GM23248 (cell line): ENCODE results near the gene C17orf50. TPM values are rescaled to one million over a fixed set of nuclear protein-coding genes. Genes with fewer than 3 reads are reported as not detected.

Experiments
- DNase-seq: peaks from one replicate; pipeline ENCODE4 v3.0.0-alpha.2; 2015
- H2AFZ ChIP-seq: fragments of 200-600 bp; sonication (generic); 2 replicates; pipeline ENCODE4 v1.6.1; 2016; ENCODE audit warnings: antibody characterized with exemption
- H3F3A ChIP-seq: fragments of 200-600 bp; sonication (generic); 2 replicates; pipeline ENCODE4 v1.6.1; 2016; ENCODE audit warnings: mild to moderate bottlenecking, antibody characterized with exemption, mixed run types; ENCODE audit not compliant: insufficient read depth
- H3K27ac ChIP-seq: fragments of 200-600 bp; sonication (generic); 2 replicates; pipeline ENCODE4 v1.5.1; 2016; ENCODE audit warnings: mild to moderate bottlenecking
- H3K27me3 ChIP-seq: fragments of 200-600 bp; sonication (generic); replicated peaks from 2 replicates; pipeline ENCODE4 v1.6.1; 2016; ENCODE audit warnings: mild to moderate bottlenecking; ENCODE audit not compliant: insufficient read depth
- H3K36me3 ChIP-seq: fragments of 200-600 bp; sonication (generic); 2 replicates; pipeline ENCODE4 v1.6.1; 2016; ENCODE audit warnings: low read depth, mild to moderate bottlenecking
- H3K4me1 ChIP-seq: fragments of 200-600 bp; sonication (generic); 2 replicates; pipeline ENCODE4 v1.6.1; 2016; ENCODE audit warnings: mild to moderate bottlenecking; ENCODE audit not compliant: insufficient read depth
- H3K4me2 ChIP-seq: fragments of 200-600 bp; sonication (generic); one replicate; pipeline ENCODE4 v1.6.1; 2016; ENCODE audit warnings: mild to moderate bottlenecking; ENCODE audit not compliant: unreplicated experiment
- H3K4me3 ChIP-seq: fragments of 200-600 bp; sonication (generic); 2 replicates; pipeline ENCODE4 v1.5.1; 2016; ENCODE audit warnings: mild to moderate bottlenecking
- H3K79me2 ChIP-seq: fragments of 200-600 bp; sonication (generic); 2 replicates; pipeline ENCODE4 v1.6.1; 2016; ENCODE audit warnings: mild to moderate bottlenecking; ENCODE audit not compliant: insufficient read depth
- H3K9ac ChIP-seq: fragments of 200-600 bp; sonication (generic); 2 replicates; pipeline ENCODE4 v1.6.1; 2016; ENCODE audit warnings: mild to moderate bottlenecking
- H3K9me2 ChIP-seq: fragments of 200-600 bp; sonication (generic); 2 replicates; pipeline ENCODE4 v1.6.1; 2016; ENCODE audit warnings: mixed run types, mild to moderate bottlenecking, moderate library complexity; ENCODE audit not compliant: insufficient read depth
- H3K9me3 ChIP-seq: fragments of 200-600 bp; sonication (generic); one replicate; pipeline ENCODE4 v1.6.1; 2017; ENCODE audit warnings: low read depth
- H4K20me1 ChIP-seq: fragments of 200-600 bp; sonication (generic); 2 replicates; pipeline ENCODE4 v1.6.0; 2016; ENCODE audit not compliant: insufficient read depth
- EZH2 ChIP-seq: fragments of 200-600 bp; sonication (generic); IDR thresholded peaks from 2 replicates; pipeline ENCODE4 v1.6.1; 2018; ENCODE audit warnings: antibody characterized with exemption, mild to moderate bottlenecking; ENCODE audit not compliant: insufficient read depth, poor library complexity, severe bottlenecking
- EZH2phosphoT487 ChIP-seq: fragments of 200-600 bp; sonication (generic); IDR thresholded peaks from 2 replicates; pipeline ENCODE4 v1.6.1; 2018; ENCODE audit warnings: antibody characterized with exemption, moderate library complexity, mild to moderate bottlenecking, low read depth; ENCODE audit not compliant: insufficient read depth
- WGBS, 2 experiments: methylation state at CpG; one replicate each; pipeline ENCODE4 v1.1.6; 2015 to 2017; ENCODE audit warnings: low lambda C conversion rate in 2 of 2, low coverage in 1 of 2; ENCODE audit errors: missing lambda C conversion rate in 2 of 2; 5-methylcytosine and 5-hydroxymethylcytosine counted together
- in situ Hi-C: fragments of 300-500 bp; cut with MboI; formaldehyde crosslinking; loops from 2 replicates; pipeline ENCODE4 v1.15.0; 2020
- polyA plus RNA-seq: library from polyadenylated mRNA; unstranded; fragments of >200 nt; fragmentation: Nextera tagmentation; extraction: Ambion mirVana; gene quantifications from 2 replicates; pipeline ENCODE4 v1.2.1, GENCODE V29; 2016
- total RNA-seq: library from RNA; depleted of rRNA; stranded (reverse); fragments of >200 nt; shearing (Covaris generic); gene quantifications from 2 replicates; pipeline ENCODE4 v1.2.3, GENCODE V29; 2014

C17orf50 gene
- total and polyA plus RNA-seq, 2 experiments from 2014 or later = not detected

DNA sequence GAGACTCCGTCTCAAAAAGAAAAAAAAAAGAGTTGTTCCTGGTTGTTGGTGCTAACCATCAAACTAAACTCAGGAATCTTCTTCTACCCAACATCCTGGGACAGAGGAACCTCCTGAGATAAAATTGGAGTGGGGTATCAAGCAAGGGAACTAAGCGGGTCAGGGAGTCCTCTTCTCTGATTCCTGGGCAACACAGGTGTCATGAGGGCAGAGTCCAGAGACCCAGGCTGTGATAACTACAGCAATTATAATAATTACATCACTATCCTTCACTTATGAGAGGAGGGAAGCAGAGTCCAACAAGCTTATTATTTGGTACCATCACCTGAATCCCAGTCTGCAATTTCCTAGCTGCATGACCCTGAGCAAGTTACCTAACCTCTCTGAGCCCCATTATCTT, 8.1 kb downstream of the C17orf50 start:
- 60 to 75% methylated on average over 2 of the region's 2 CpGs for WGBS, 2 experiments
- in situ Hi-C loops = no loop called here

DNA sequence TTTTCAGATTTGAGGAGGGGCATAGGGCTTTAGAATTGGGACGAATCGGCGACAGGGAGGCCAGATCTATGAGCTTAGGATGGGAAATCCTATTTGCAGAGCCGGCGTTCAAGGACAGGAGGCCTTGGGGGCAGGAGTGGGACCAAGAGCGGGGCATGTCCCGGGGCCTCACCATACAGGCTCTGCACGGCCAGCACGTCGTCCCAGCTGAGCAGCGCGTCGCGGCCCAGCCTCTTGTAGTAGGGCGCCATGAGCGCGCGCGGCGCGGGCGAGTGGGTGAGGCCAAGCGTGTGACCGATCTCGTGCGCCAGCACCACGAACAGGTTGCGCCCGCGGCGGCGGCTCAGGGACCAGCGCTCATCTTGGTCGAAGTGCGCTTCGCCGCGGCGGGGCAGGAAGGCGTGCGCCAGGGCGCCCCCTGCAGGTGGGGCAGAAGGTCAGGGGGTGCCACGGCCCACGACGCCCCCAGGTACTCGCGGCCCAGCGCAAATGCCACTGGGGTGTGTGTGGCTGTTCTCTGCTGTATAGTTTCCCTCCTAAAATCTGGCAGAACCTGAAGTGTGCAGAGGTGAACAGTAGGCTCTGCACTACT, 9.3 kb downstream of the C17orf50 start:
- H3K4me2 ChIP-seq = no peak overlapping the region
- H3K9me3 ChIP-seq = no peaks in the 10 kb centered on the region
- no peaks in the 10 kb centered on the region for H3F3A ChIP-seq
- in situ Hi-C loops = no loop called here
- H3K9me2 ChIP-seq = no peaks in the 10 kb centered on the region
- H3K36me3 ChIP-seq = no peaks in the 10 kb centered on the region
- H3K9ac ChIP-seq = no peak overlapping the region
- WGBS, 2 experiments = 88 to 90% methylated on average over 45 to 48 of the region's 48 CpGs
- H3K27ac ChIP-seq = no peak overlapping the region
- H3K4me3 ChIP-seq = no peak overlapping the region
- DNase-seq = no peak
- no peaks in the 10 kb centered on the region for H3K4me1 ChIP-seq
- peaks cover 21% of the 10 kb centered on the region for H3K27me3 ChIP-seq
- no peak for TF ChIP-seq EZH2
- no peaks in the 10 kb centered on the region for H4K20me1 ChIP-seq
- H3K79me2 ChIP-seq = no peaks in the 10 kb centered on the region
- no peak overlapping the region for H2AFZ ChIP-seq

More for the DNA sequence above, 8.1 kb downstream of the C17orf50 start:
- Histone ChIP-seq H3F3A (no peaks in the 10 kb centered on the region), H3K27me3 (peaks cover 21% of the 10 kb centered on the region), H3K9me3 (no peaks in the 10 kb centered on the region), H3K9me2 (no peaks in the 10 kb centered on the region), H3K79me2 (no peaks in the 10 kb centered on the region), H3K4me1 (no peaks in the 10 kb centered on the region), H3K36me3 (no peaks in the 10 kb centered on the region), H3K27ac (no peak overlapping the region), H2AFZ (no peak overlapping the region), H3K9ac (no peak overlapping the region), H3K4me3 (no peak overlapping the region), H3K4me2 (no peak overlapping the region), H4K20me1 (no peaks in the 10 kb centered on the region)
- no peak for DNase-seq
- no peak for TF ChIP-seq EZH2

DNA sequence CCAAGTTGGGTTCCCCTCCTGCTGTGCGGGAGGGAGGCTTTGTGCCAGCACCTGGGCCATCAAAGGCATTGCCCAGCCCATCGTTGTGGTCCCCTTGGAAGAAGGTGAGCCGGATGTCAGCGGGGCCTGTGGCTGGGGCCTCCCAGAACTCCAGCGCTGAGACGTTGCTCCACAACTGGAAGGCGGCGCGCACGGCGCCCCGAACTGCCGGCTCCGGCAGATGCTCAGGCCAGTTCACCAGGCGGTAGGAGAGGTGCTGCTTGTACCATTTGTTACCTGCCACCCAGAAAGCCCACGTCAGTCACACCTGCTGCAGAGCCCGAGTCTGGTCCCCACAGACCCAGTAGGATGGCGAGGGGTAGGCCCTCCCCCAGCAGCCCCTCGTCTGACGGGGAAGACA, 12.4 kb downstream of the C17orf50 start:
- H3K9me2 ChIP-seq = no peaks in the 10 kb centered on the region
- no peak overlapping the region for H3K27ac ChIP-seq
- peaks cover 9% of the 10 kb centered on the region for H3K4me1 ChIP-seq
- no peak overlapping the region for H3K9ac ChIP-seq
- WGBS, 2 experiments = 69 to 72% methylated on average over 19 to 20 of the region's 20 CpGs
- no peaks in the 10 kb centered on the region for H3K36me3 ChIP-seq
- no peaks in the 10 kb centered on the region for H4K20me1 ChIP-seq
- no peaks in the 10 kb centered on the region for H3K79me2 ChIP-seq
- peaks cover 9% of the 10 kb centered on the region for H3F3A ChIP-seq
- no peak overlapping the region for H3K4me2 ChIP-seq
- H3K4me3 ChIP-seq = no peak overlapping the region
- in situ Hi-C loops = no loop called here
- peaks cover 15% of the 10 kb centered on the region for H3K27me3 ChIP-seq
- no peak for DNase-seq
- H2AFZ ChIP-seq = no peak overlapping the region
- no peaks in the 10 kb centered on the region for H3K9me3 ChIP-seq
- TF ChIP-seq EZH2 = no peak
- no peak for TF ChIP-seq EZH2phosphoT487

DNA sequence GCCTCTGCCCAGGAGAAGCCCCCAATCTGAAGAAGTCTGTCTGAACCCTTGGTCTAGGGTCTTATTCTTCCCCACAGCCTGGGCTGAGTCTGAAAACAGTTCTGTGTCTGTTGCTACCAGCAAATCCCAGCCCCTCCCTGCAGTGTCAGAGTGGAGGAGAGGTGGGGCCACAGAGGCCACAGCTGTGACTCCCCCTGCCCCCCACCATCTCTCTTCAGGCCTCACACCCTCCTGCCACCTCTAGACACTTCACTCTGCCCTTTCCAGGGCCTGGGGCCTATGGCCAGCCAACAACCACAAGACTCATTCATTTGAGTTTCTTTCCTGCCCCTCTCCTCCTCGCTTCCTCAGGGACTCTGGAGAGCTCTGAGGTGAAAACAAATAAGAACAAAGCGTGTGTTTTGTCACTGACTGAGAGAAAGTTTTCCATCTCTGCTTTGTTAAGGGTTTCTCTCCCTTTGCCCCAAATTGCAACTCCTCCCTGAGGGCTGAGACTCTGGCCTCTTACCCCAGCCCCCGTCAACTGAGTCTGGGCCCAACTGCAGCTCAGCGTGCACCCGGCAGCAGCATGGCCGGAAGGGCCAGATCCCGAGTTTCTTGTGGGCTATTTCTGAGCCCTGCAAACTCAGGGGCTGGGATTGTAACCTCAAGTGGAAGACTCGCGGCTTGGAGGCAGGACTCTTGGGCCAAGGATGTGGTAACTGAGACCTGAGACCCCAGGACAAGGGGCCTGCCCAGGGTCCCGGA, 13.2 kb downstream of the C17orf50 start:
- Histone ChIP-seq H3K4me1 (peaks cover 17% of the 10 kb centered on the region), H2AFZ (no peak overlapping the region), H3F3A (peaks cover 14% of the 10 kb centered on the region), H3K4me2 (no peak overlapping the region), H3K9me2 (no peaks in the 10 kb centered on the region), H3K36me3 (no peaks in the 10 kb centered on the region), H3K9me3 (no peaks in the 10 kb centered on the region), H3K27ac (no peak overlapping the region), H3K4me3 (no peak overlapping the region), H3K9ac (no peak overlapping the region), H3K79me2 (no peaks in the 10 kb centered on the region), H4K20me1 (no peaks in the 10 kb centered on the region), H3K27me3 (peaks cover 15% of the 10 kb centered on the region)
- no peak for DNase-seq
- in situ Hi-C loops = no loop called here
- TF ChIP-seq EZH2phosphoT487 (no peak), EZH2 (no peak)
- 80 to 84% methylated on average over 10 of the region's 10 CpGs for WGBS, 2 experiments
